H9 (cell line): ENCODE data around the gene RUNX2. TPM values are rescaled to one million over a fixed set of nuclear protein-coding genes. Genes with fewer than 3 reads are reported as not detected.

Experiments
- DNase-seq: peaks from one replicate; pipeline ENCODE4 v3.0.0-alpha.2; 2017
- H2AFZ ChIP-seq: one replicate; pipeline ENCODE4 v1.6.1; 2013; ENCODE audit warnings: mild to moderate bottlenecking, low read length, control low read depth, moderate library complexity
- H2AK5ac ChIP-seq: 2 replicates; pipeline ENCODE4 v1.6.1; 2013; ENCODE audit warnings: low read length, control low read depth, mixed read lengths; ENCODE audit not compliant: insufficient read length
- H2BK120ac ChIP-seq: one replicate; pipeline ENCODE4 v1.6.1; 2013; ENCODE audit warnings: low read depth, mild to moderate bottlenecking, low read length, control low read depth, inconsistent platforms; ENCODE audit not compliant: poor library complexity, severe bottlenecking
- H2BK12ac ChIP-seq: 2 replicates; pipeline ENCODE4 v1.6.1; 2013; ENCODE audit warnings: low read length, control low read depth, mixed read lengths, low read depth; ENCODE audit not compliant: insufficient read length
- H2BK15ac ChIP-seq: 2 replicates; pipeline ENCODE4 v1.6.1; 2013; ENCODE audit warnings: low read depth, low read length, control low read depth
- H2BK20ac ChIP-seq: one replicate; pipeline ENCODE4 v1.6.1; 2013; ENCODE audit warnings: low read depth, mild to moderate bottlenecking, low read length, control low read depth, inconsistent platforms; ENCODE audit not compliant: poor library complexity, severe bottlenecking
- H2BK5ac ChIP-seq: 2 replicates; pipeline ENCODE4 v1.6.1; 2013; ENCODE audit warnings: low read length, control low read depth, mixed read lengths; ENCODE audit not compliant: insufficient read length
- H3K14ac ChIP-seq: 2 replicates; pipeline ENCODE4 v1.6.1; 2013; ENCODE audit warnings: low read length, control low read depth; ENCODE audit not compliant: insufficient read depth
- H3K18ac ChIP-seq: 2 replicates; pipeline ENCODE4 v1.6.1; 2013; ENCODE audit warnings: low read depth, mild to moderate bottlenecking, mixed read lengths, low read length, control low read depth; ENCODE audit not compliant: insufficient read length
- H3K23ac ChIP-seq: 2 replicates; pipeline ENCODE4 v1.6.1; 2013; ENCODE audit warnings: low read length, control low read depth, mixed read lengths, low read depth; ENCODE audit not compliant: insufficient read length
- H3K23me2 ChIP-seq: 2 replicates; pipeline ENCODE4 v1.6.1; 2013; ENCODE audit warnings: low read depth, mild to moderate bottlenecking, mixed read lengths, low read length, control low read depth; ENCODE audit not compliant: insufficient read length, poor library complexity, severe bottlenecking
- H3K27ac ChIP-seq: 2 replicates; pipeline ENCODE4 v1.5.1; 2013; ENCODE audit warnings: low read length, control low read depth, mixed read lengths, low read depth; ENCODE audit not compliant: insufficient read length
- H3K27me3 ChIP-seq: 2 replicates; pipeline ENCODE4 v1.6.1; 2013; ENCODE audit warnings: low read length, control low read depth, inconsistent platforms; ENCODE audit not compliant: insufficient read depth
- H3K4ac ChIP-seq: 2 replicates; pipeline ENCODE4 v1.6.1; 2013; ENCODE audit warnings: low read depth, mild to moderate bottlenecking, control low read depth, inconsistent platforms, low read length, moderate library complexity
- H3K4me1 ChIP-seq: 2 replicates; pipeline ENCODE4 v1.6.1; 2013; ENCODE audit warnings: low read length, control low read depth, inconsistent platforms; ENCODE audit not compliant: insufficient read depth
- H3K4me2 ChIP-seq: 2 replicates; pipeline ENCODE4 v1.6.1; 2013; ENCODE audit warnings: low read length, control low read depth, mixed read lengths; ENCODE audit not compliant: insufficient read length, insufficient read depth
- H3K56ac ChIP-seq: 2 replicates; pipeline ENCODE4 v1.6.1; 2013; ENCODE audit warnings: low read depth, mild to moderate bottlenecking, mixed read lengths, low read length, control low read depth; ENCODE audit not compliant: insufficient read length
- H3K79me1 ChIP-seq: 2 replicates; pipeline ENCODE4 v1.6.1; 2013; ENCODE audit warnings: low read depth, mild to moderate bottlenecking, moderate library complexity, low read length, control low read depth, inconsistent platforms; ENCODE audit not compliant: insufficient read depth, poor library complexity, severe bottlenecking
- H3K79me2 ChIP-seq: 2 replicates; pipeline ENCODE4 v1.6.1; 2013; ENCODE audit warnings: low read length, control low read depth, inconsistent platforms; ENCODE audit not compliant: insufficient read depth
- H3K9ac ChIP-seq: 2 replicates; pipeline ENCODE4 v1.6.1; 2013; ENCODE audit warnings: low read length, control low read depth, mixed read lengths; ENCODE audit not compliant: insufficient read length; ENCODE audit errors: extremely low read depth
- H3K9me3 ChIP-seq: one replicate; pipeline ENCODE4 v1.6.1; 2013; ENCODE audit warnings: low read depth, low read length, inconsistent platforms; ENCODE audit not compliant: control insufficient read depth
- H3T11ph ChIP-seq: one replicate; pipeline ENCODE4 v1.6.1; 2013; ENCODE audit warnings: mild to moderate bottlenecking, low read length, control low read depth, inconsistent platforms
- H4K20me1 ChIP-seq: one replicate; pipeline ENCODE4 v1.6.1; 2013; ENCODE audit not compliant: control insufficient read depth, insufficient read length, insufficient read depth
- H4K5ac ChIP-seq: 2 replicates; pipeline ENCODE4 v1.6.1; 2013; ENCODE audit warnings: low read depth, mild to moderate bottlenecking, mixed read lengths, low read length, control low read depth; ENCODE audit not compliant: insufficient read length
- H4K8ac ChIP-seq: replicated peaks from 2 replicates; pipeline ENCODE4 v1.6.1; 2013; ENCODE audit warnings: low read length, control low read depth, mixed read lengths, low read depth; ENCODE audit not compliant: insufficient read length
- H4K91ac ChIP-seq: 2 replicates; pipeline ENCODE4 v1.6.1; 2013; ENCODE audit warnings: low read depth, mild to moderate bottlenecking, moderate library complexity, mixed read lengths, low read length, control low read depth; ENCODE audit not compliant: insufficient read length
- H3K27ac Mint-ChIP-seq, 3 experiments: 2 replicates in 2 of 3; 3 replicates in 1 of 3; pipeline ENCODE4 v1.8.0; 2020 to 2021; ENCODE audit warnings: mixed read lengths in 3 of 3, mild to moderate bottlenecking in 1 of 3, moderate library complexity in 1 of 3
- H3K27me3 Mint-ChIP-seq: 2 replicates; pipeline ENCODE4 v1.8.0; 2021; ENCODE audit warnings: low read depth, mild to moderate bottlenecking, moderate library complexity, mixed read lengths
- H3K36me3 Mint-ChIP-seq, 3 experiments: 2 replicates in 2 of 3; 3 replicates in 1 of 3; pipeline ENCODE4 v1.8.0; 2020 to 2021; ENCODE audit warnings: low read depth in 3 of 3, mixed read lengths in 3 of 3; ENCODE audit not compliant: insufficient read depth in 1 of 3
- H3K4me1 Mint-ChIP-seq, 2 experiments: 2 replicates each; pipeline ENCODE4 v1.8.0; 2020; ENCODE audit warnings: mixed read lengths in 2 of 2
- H3K4me3 Mint-ChIP-seq, 2 experiments: 2 replicates in 1 of 2; 3 replicates in 1 of 2; pipeline ENCODE4 v1.8.0; 2020 to 2021; ENCODE audit warnings: mild to moderate bottlenecking in 2 of 2, mixed read lengths in 2 of 2, moderate library complexity in 1 of 2
- H3K9me3 Mint-ChIP-seq, 2 experiments: 2 replicates in 1 of 2; 3 replicates in 1 of 2; pipeline ENCODE4 v1.8.0; 2020; ENCODE audit warnings: mild to moderate bottlenecking in 2 of 2, mixed read lengths in 2 of 2, moderate library complexity in 1 of 2
- WGBS: extraction: QIAGEN DNeasy Blood & Tissue Kit; methylation state at CpG from one replicate; pipeline ENCODE4 v1.1.7; 2013; ENCODE audit warnings: missing lambda C conversion rate, low lambda C conversion rate, mixed read lengths; ENCODE audit not compliant: insufficient read length; ENCODE audit errors: extremely low coverage; 5-methylcytosine and 5-hydroxymethylcytosine counted together
- total RNA-seq: library from RNA; stranded (reverse); gene quantifications from 2 replicates; pipeline ENCODE4 v1.2.1, GENCODE V29; 2021
- TF ChIP-seq, protein P1 (sequence below): fragments of 200-600 bp; sonication (generic); conservative IDR thresholded peaks from 3 replicates; pipeline ENCODE4 v1.8.0; 2021; ENCODE audit warnings: antibody characterized with exemption, mild to moderate bottlenecking

The RUNX2 gene
- total RNA-seq, 1 experiment from 2014 or later: 0.15 TPM

DNA sequence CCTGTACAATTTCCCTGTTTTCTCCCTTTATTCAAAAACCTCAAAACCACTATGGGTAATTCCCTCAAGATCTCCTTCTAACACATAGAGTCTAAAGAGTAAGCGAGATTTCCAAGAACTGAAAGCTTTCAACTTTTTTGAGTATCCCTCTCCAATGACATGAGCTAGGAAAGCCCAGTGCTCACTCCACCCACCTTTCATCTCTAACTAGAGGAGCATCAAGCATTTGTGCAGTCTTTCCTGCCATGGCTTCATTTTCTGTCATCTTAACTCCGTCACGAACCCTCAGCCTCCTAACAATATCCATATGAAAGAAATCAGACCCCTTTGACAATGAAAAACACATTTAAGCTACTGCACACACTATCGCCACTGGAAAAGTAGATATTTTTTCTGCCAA, 141.5 kb downstream of the RUNX2 start:
- no peak overlapping the region for H2BK15ac ChIP-seq
- H3K23me2 ChIP-seq: no peaks in the 10 kb centered on the region
- no peak overlapping the region for H3T11ph ChIP-seq
- no peak overlapping the region for H2BK5ac ChIP-seq
- no peak overlapping the region for H3K4me3 Mint-ChIP-seq
- no peaks in the 10 kb centered on the region for H3K79me1 ChIP-seq
- H4K8ac ChIP-seq: no peak overlapping the region
- no peak overlapping the region for H2BK12ac ChIP-seq
- no peak overlapping the region for H2BK20ac ChIP-seq
- H3K4me2 ChIP-seq: no peak overlapping the region
- no peaks in the 10 kb centered on the region for H3K79me2 ChIP-seq
- H3K4ac ChIP-seq: no peak overlapping the region
- no peak overlapping the region for H4K91ac ChIP-seq
- no peaks in the 10 kb centered on the region for H3K27me3 Mint-ChIP-seq
- H2AK5ac ChIP-seq: no peak overlapping the region
- no peaks in the 10 kb centered on the region for H3K4me1 ChIP-seq
- H3K9ac ChIP-seq: no peak overlapping the region
- peak overlapping the region in 1 of 3 experiments; percentile 1; a peak in 1 of 7 replicates for H3K27ac Mint-ChIP-seq
- H3K14ac ChIP-seq: no peak overlapping the region
- H2BK120ac ChIP-seq: no peak overlapping the region
- no peak overlapping the region for H4K5ac ChIP-seq
- H3K56ac ChIP-seq: no peak overlapping the region
- no peaks in the 10 kb centered on the region for H4K20me1 ChIP-seq
- WGBS: no CpG with 5 or more reads among the region's 4 CpGs
- no peak overlapping the region for H3K23ac ChIP-seq
- H3K18ac ChIP-seq: no peak overlapping the region
- no peak overlapping the region for H3K27ac ChIP-seq
- TF ChIP-seq, protein P1, sequence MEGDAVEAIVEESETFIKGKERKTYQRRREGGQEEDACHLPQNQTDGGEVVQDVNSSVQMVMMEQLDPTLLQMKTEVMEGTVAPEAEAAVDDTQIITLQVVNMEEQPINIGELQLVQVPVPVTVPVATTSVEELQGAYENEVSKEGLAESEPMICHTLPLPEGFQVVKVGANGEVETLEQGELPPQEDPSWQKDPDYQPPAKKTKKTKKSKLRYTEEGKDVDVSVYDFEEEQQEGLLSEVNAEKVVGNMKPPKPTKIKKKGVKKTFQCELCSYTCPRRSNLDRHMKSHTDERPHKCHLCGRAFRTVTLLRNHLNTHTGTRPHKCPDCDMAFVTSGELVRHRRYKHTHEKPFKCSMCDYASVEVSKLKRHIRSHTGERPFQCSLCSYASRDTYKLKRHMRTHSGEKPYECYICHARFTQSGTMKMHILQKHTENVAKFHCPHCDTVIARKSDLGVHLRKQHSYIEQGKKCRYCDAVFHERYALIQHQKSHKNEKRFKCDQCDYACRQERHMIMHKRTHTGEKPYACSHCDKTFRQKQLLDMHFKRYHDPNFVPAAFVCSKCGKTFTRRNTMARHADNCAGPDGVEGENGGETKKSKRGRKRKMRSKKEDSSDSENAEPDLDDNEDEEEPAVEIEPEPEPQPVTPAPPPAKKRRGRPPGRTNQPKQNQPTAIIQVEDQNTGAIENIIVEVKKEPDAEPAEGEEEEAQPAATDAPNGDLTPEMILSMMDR: no peak
- H3K27me3 ChIP-seq: no peaks in the 10 kb centered on the region
- no peak overlapping the region for H2AFZ ChIP-seq
- no peak for DNase-seq
- H3K9me3 Mint-ChIP-seq: no peaks in the 10 kb centered on the region
- no peaks in the 10 kb centered on the region for H3K9me3 ChIP-seq
- H3K36me3 Mint-ChIP-seq: no peaks in the 10 kb centered on the region; a peak in 1 of 7 replicates
- peaks cover 0 to 3% of the 10 kb centered on the region in 2 experiments; a peak in 2 of 4 replicates for H3K4me1 Mint-ChIP-seq
